D721Med (cell line): ENCODE measurements around the gene PI4KB.

Experiments
- DNase-seq: peaks from one replicate; pipeline ENCODE4 v3.0.0; 2011; ENCODE audit warnings: low spot score; ENCODE audit not compliant: insufficient read length
- FAIRE-seq: peaks from 2 replicates; lab custom pipeline; 2011; peaks lifted over from hg19 to GRCh38; lab: Jason Lieb, UNC
- CTCF ChIP-seq: IDR thresholded peaks from 2 replicates; pipeline ENCODE4 v1.5.1; 2012; ENCODE audit warnings: mild to moderate bottlenecking, control low read depth; ENCODE audit not compliant: insufficient read depth; ENCODE audit errors: missing control alignments

Gene PI4KB

GRCh38 chr1:151326619-151327222 lies 495 bp downstream of the PI4KB start:
- no peak for FAIRE-seq
- DNase-seq = no peak
- TF ChIP-seq CTCF = no peak

- no peak for FAIRE-seq
- TF ChIP-seq CTCF = no peak
- no peak for DNase-seq
Observed at GRCh38 chr1:151325646-151326429, 1.4 kb downstream of the PI4KB start.

GRCh38 chr1:151325231-151325630 lies 2.0 kb downstream of the PI4KB start:
- no peak for DNase-seq
- TF ChIP-seq CTCF = no peak
- no peak for FAIRE-seq

- no peak for DNase-seq
- FAIRE-seq = no peak
- no peak for TF ChIP-seq CTCF
Observed at GRCh38 chr1:151324390-151324930, 2.8 kb downstream of the PI4KB start.

GRCh38 chr1:151318975-151319374 lies 8.2 kb downstream of the PI4KB start:
- no peak for DNase-seq
- no peak for TF ChIP-seq CTCF
- FAIRE-seq = no peak

GRCh38 chr1:151315565-151316235 lies 11.5 kb downstream of the PI4KB start:
- peak; percentile 6 for TF ChIP-seq CTCF
- no peak for FAIRE-seq
- DNase-seq = no peak
